ENCODE data around the gene CCDC117. TPM values are rescaled to one million over a fixed set of nuclear protein-coding genes. Genes with fewer than 3 reads are reported as not detected.

The CCDC117 gene
- total RNA-seq, 2 experiments from 2014 or later = 14.2 to 16.1 TPM

DNA sequence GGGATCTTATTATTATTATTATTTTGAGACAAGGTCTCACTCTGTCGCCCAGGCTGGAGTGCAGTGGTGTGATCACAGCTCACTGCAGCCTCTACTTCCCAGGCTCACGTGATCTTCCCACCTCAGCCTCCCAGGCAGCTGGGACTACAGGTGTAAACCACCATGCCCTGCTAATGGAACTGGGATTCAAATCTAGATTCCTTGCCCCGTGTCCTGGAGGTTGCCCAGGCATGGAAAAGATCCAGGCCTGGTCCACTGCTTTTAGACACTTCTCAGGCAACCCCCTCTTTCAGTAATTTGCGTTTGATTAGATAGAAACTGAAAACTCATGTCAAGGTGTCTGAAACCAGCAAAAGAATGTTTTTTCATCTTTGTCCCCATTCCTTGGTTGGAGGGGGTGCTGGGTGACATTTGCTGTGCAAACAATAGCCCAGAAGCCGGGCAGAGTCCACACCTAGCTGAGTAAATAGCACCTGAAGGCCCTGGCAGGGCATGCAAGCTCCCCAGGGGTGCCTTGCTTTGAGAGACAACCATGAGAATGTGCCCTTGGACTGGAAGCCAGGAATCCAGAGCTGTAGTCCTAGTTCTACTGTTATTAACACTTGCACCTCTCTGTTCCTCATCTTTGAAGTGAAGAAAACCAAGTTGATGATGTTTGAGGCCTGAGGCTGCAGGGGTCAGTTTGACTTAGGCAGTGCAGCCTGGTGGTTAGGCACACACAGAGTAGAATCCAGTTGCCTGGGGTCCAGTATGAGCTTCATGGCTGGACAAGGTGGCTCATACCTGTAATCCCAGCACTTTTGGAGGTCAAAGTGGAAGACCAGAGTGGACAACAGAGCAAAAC lies 47.0 kb downstream of the CCDC117 start:
- no peaks in the 10 kb centered on the region for H3K27me3 Mint-ChIP-seq
- ChIA-PET CTCF (interaction anchor here (1.1 to 1.6 kb wide), 2 partner anchors 17 to 46 kb away, joined by 4 to 7 read pairs; no protein-coding TSS in a partner anchor), POLR2A (interaction anchor here (1.5 to 3.4 kb wide), 3 partner anchors 8 to 47 kb away, joined by 4 to 30 read pairs (median 7); partner anchors contain the start of genes CCDC117 and XBP1)
- no peak overlapping the region for H3K4me3 Mint-ChIP-seq
- Histone ChIP-seq H3K9me3 (ENCODE audit: control insufficient read depth in 1 of 2, insufficient read depth in 1 of 2, low read length in 2 of 2) (no peaks in the 10 kb centered on the region), H3K27ac (ENCODE audit: low read depth in 1 of 2, low read length in 2 of 2) (no peak overlapping the region), H3K4me1 (ENCODE audit: insufficient read depth, low read length) (peaks cover 59% of the 10 kb centered on the region), H3K4me3 (ENCODE audit: low read length) (no peak overlapping the region), H3K27me3 (ENCODE audit: control insufficient read depth in 1 of 2, insufficient read depth in 2 of 2, low read length in 2 of 2) (no peaks in the 10 kb centered on the region), H3K36me3 (ENCODE audit: insufficient read depth, low read length) (peaks cover 3% of the 10 kb centered on the region)
- ATAC-seq (ENCODE audit: poor library complexity) (no peak), DNase-seq (no peak)
- TF ChIP-seq, protein P1, sequence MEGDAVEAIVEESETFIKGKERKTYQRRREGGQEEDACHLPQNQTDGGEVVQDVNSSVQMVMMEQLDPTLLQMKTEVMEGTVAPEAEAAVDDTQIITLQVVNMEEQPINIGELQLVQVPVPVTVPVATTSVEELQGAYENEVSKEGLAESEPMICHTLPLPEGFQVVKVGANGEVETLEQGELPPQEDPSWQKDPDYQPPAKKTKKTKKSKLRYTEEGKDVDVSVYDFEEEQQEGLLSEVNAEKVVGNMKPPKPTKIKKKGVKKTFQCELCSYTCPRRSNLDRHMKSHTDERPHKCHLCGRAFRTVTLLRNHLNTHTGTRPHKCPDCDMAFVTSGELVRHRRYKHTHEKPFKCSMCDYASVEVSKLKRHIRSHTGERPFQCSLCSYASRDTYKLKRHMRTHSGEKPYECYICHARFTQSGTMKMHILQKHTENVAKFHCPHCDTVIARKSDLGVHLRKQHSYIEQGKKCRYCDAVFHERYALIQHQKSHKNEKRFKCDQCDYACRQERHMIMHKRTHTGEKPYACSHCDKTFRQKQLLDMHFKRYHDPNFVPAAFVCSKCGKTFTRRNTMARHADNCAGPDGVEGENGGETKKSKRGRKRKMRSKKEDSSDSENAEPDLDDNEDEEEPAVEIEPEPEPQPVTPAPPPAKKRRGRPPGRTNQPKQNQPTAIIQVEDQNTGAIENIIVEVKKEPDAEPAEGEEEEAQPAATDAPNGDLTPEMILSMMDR (IDR thresholded peaks at IDR 0.05) = no peak
- H3K4me1 Mint-ChIP-seq (ENCODE audit: low read depth) = peaks cover 57% of the 10 kb centered on the region
- H3K27ac Mint-ChIP-seq = no peak overlapping the region
- H3K9me3 Mint-ChIP-seq = no peaks in the 10 kb centered on the region
- peaks cover 7% of the 10 kb centered on the region for H3K36me3 Mint-ChIP-seq (ENCODE audit: low read depth)
- intact Hi-C loops (cut with DNase I, micrococcal nuclease) = no loop called here

DNA sequence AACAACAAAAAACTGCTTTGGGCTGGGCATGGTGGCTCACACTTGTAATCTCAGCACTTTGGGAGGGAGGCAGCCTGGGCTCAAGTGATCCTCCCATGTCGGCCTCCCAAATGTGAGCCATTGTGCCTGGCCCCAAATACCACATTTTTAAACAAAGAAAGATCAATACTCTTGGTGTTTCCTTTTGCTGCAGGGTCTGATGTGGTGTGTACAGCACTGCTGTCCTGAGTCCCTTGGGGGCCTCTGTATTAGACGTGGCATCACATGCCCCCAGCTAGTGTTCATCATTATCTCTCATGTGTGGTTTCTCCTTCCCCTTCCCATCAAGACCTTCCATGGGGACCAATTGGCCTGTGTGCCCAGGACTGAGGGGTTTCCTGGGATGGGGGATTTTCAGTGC lies 48.4 kb downstream of the CCDC117 start:
- Histone ChIP-seq H3K9me3 (ENCODE audit: control insufficient read depth in 1 of 2, insufficient read depth in 1 of 2, low read length in 2 of 2) (no peaks in the 10 kb centered on the region), H3K27me3 (ENCODE audit: control insufficient read depth in 1 of 2, insufficient read depth in 2 of 2, low read length in 2 of 2) (no peaks in the 10 kb centered on the region), H3K27ac (ENCODE audit: low read depth in 1 of 2, low read length in 2 of 2) (no peak overlapping the region), H3K36me3 (ENCODE audit: insufficient read depth, low read length) (no peaks in the 10 kb centered on the region), H3K4me1 (ENCODE audit: insufficient read depth, low read length) (peaks cover 50% of the 10 kb centered on the region), H3K4me3 (ENCODE audit: low read length) (no peak overlapping the region)
- no peak for DNase-seq
- Mint-ChIP-seq H3K36me3 (ENCODE audit: low read depth) (no peaks in the 10 kb centered on the region), H3K4me3 (no peak overlapping the region), H3K27me3 (no peaks in the 10 kb centered on the region), H3K4me1 (ENCODE audit: low read depth) (peaks cover 50% of the 10 kb centered on the region), H3K9me3 (no peaks in the 10 kb centered on the region), H3K27ac (no peak overlapping the region)
- ChIA-PET CTCF (interaction anchor here (0.7 kb wide), 1 partner anchor 26 kb away, joined by 3 read pairs; no protein-coding TSS in a partner anchor), POLR2A (interaction anchor here (1.5 to 3.4 kb wide), 2 partner anchors 10 to 21 kb away, joined by 4 to 30 read pairs; partner anchors contain the start of gene XBP1)
- ATAC-seq (ENCODE audit: poor library complexity) = no peak
- TF ChIP-seq, protein P1 (IDR thresholded peaks at IDR 0.05) = no peak
- intact Hi-C loops (cut with DNase I, micrococcal nuclease) = no loop called here

DNA sequence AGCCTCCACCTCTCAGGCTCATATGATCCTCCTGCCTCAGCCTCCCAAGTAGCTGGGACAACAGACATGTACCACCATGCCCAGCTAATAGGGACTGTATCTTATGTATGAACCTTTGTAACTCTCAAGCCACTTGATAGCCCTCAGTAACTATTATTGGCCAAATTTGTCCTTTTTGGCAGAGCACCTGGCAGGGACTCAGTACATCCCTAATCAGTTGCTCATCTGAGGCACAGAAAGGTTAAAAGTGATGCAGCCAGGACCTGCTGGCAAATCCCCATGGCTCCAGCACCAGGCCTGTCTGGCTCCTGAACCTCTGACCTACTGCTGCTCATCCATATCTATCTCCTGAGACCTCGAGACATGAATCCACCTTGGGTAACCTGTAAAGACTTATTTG lies 49.0 kb downstream of the CCDC117 start:
- H3K27ac Mint-ChIP-seq = peak overlapping the region; percentile 24
- Histone ChIP-seq H3K27me3 (ENCODE audit: control insufficient read depth in 1 of 2, insufficient read depth in 2 of 2, low read length in 2 of 2) (no peaks in the 10 kb centered on the region), H3K9me3 (ENCODE audit: control insufficient read depth in 1 of 2, insufficient read depth in 1 of 2, low read length in 2 of 2) (no peaks in the 10 kb centered on the region), H3K36me3 (ENCODE audit: insufficient read depth, low read length) (no peaks in the 10 kb centered on the region), H3K4me3 (ENCODE audit: low read length) (no peak overlapping the region), H3K27ac (ENCODE audit: low read depth in 1 of 2, low read length in 2 of 2) (no peak overlapping the region), H3K4me1 (ENCODE audit: insufficient read depth, low read length) (peaks cover 50% of the 10 kb centered on the region)
- TF ChIP-seq, protein P1 (IDR thresholded peaks at IDR 0.05) = no peak
- no peaks in the 10 kb centered on the region for H3K9me3 Mint-ChIP-seq
- H3K36me3 Mint-ChIP-seq (ENCODE audit: low read depth) = no peaks in the 10 kb centered on the region
- DNase-seq (no peak), ATAC-seq (ENCODE audit: poor library complexity) (no peak)
- intact Hi-C loops (cut with DNase I, micrococcal nuclease) = no loop called here
- H3K4me1 Mint-ChIP-seq (ENCODE audit: low read depth) = peaks cover 50% of the 10 kb centered on the region
- ChIA-PET POLR2A (interaction anchor here (1.5 to 2.9 kb wide), 3 partner anchors 10 to 22 kb away, joined by 4 to 42 read pairs (median 37); partner anchors contain the start of gene XBP1), CTCF (interaction anchor here (0.7 to 1.5 kb wide), 2 partner anchors 21 to 26 kb away, joined by 3 to 4 read pairs; partner anchors contain the start of gene XBP1)
- H3K27me3 Mint-ChIP-seq = no peaks in the 10 kb centered on the region
- H3K4me3 Mint-ChIP-seq = no peak overlapping the region
